ENCODE results near the gene SYT15.

Gene SYT15

GRCh38 chr10:46550076-46550790 lies 28.7 kb upstream of the SYT15 start:
- Mint-ChIP-seq H3K27me3 (peaks cover 4% of the 10 kb centered on the region), H3K4me3 (no peak overlapping the region), H3K36me3 (no peaks in the 10 kb centered on the region), H3K27ac (no peak overlapping the region), H3K9me3 (no peaks in the 10 kb centered on the region), H3K4me1 (no peaks in the 10 kb centered on the region)
- DNase-seq (ENCODE audit: low spot score in 2 of 2) (peak in 1 of 2 donors; percentile 11), ATAC-seq (ENCODE audit: low read depth) (no peak)

- H3K27me3 Mint-ChIP-seq = peaks cover 8% of the 10 kb centered on the region
- no peak overlapping the region for H3K4me3 Mint-ChIP-seq
- no peak for ATAC-seq (ENCODE audit: low read depth)
- H3K9me3 Mint-ChIP-seq = no peaks in the 10 kb centered on the region
- peak in 1 of 2 donors; percentile 8 for DNase-seq (ENCODE audit: low spot score in 2 of 2)
- peaks cover 4% of the 10 kb centered on the region for H3K4me1 Mint-ChIP-seq
- no peaks in the 10 kb centered on the region for H3K36me3 Mint-ChIP-seq
- no peak overlapping the region for H3K27ac Mint-ChIP-seq
These were observed 27.9 kb upstream of the SYT15 start for GRCh38 chr10:46550795-46551700.

DNA sequence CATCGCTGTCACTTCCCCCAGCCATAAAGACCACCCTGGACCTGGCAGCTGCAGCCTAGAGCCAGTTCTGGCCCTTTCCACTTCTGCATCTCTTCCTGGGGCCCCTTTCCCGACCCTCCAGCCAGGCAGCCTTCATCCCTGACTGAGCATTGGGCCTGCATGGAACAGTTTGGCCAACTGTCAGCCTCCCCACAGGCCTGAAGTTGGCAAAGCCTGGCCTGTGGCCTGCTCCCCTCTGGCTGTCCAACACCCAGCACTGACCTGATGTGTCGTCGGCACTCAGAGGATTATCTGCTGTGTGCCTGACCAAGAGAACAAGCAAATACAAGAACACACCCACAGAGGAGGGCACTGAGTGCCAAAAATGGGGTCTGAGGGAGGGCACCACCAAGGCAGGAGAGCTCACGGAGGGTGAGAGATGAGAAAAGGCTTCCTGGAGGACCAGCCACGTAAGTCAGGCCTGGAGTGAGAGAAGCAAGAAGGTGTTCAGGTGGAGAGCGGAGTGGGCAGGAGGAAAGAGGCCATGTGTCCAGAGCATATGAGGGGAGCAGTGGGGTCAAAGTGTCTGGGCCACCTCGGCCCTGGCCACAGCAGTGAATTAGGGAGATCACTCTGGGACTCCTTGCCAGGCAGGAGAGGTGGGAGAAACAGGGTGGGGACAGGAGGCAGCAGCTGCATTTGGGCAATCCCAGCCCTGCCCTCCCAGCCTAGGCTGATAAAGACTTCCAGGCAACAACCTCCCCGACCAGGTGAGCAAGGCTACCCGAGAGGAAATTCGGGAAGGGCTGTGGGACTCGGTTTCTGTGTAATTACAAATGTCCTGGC lies 27.0 kb upstream of the SYT15 start:
- ATAC-seq (ENCODE audit: low read depth) (no peak), DNase-seq (ENCODE audit: low spot score in 2 of 2) (peak in 1 of 2 donors; percentile 9)
- H3K36me3 Mint-ChIP-seq = peaks cover under 1% of the 10 kb centered on the region
- H3K27ac Mint-ChIP-seq = no peak overlapping the region
- no peaks in the 10 kb centered on the region for H3K9me3 Mint-ChIP-seq
- no peak overlapping the region for H3K4me3 Mint-ChIP-seq
- peaks cover 7% of the 10 kb centered on the region for H3K4me1 Mint-ChIP-seq
- H3K27me3 Mint-ChIP-seq = peaks cover 12% of the 10 kb centered on the region

GRCh38 chr10:46552526-46553237 lies 26.2 kb upstream of the SYT15 start:
- Mint-ChIP-seq H3K9me3 (no peaks in the 10 kb centered on the region), H3K36me3 (peaks cover 3% of the 10 kb centered on the region), H3K4me3 (no peak overlapping the region), H3K27ac (no peak overlapping the region), H3K4me1 (peaks cover 14% of the 10 kb centered on the region), H3K27me3 (peaks cover 20% of the 10 kb centered on the region)
- no peak for DNase-seq (ENCODE audit: low spot score in 2 of 2)
- ATAC-seq (ENCODE audit: low read depth) = no peak

DNA sequence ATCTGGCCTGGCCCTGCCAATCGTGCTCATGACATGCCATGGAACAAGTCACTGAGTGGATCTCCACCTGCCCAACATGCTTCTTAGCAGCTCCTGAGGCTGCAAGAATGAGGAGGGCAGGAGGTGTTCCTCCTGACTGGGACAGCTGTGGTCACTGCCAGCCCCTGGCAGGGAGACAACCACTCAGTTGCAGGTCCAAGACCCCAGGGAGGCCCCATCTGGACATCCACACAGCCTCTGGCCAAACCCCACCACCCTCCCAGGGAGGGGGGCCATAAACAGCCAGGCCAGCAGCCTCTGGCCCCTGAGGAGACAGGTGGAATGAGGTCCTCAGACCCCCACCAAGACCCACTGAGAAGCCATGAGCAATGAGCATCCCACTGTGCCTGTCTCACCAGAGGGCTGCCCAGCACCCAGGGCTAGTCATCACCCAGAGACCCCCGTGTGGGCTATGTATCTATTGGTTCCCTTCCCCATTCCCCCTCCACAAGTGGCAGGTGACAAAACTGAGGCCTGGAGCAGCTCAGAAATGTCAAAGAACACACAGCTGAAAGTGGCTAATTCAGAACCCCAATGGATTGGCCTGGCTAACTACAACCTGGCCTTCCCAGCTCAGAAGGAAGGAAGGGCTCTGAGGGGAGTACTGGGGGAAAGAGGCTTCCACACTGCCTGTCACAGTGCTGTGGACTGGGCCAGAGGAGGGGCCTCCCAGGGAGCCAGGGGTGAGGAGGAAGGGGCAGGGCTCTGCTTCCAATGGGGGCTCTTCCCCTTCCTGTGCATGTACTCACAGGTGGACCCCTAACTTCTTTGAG lies 25.5 kb upstream of the SYT15 start:
- Mint-ChIP-seq H3K27me3 (peaks cover 21% of the 10 kb centered on the region), H3K36me3 (peaks cover 3% of the 10 kb centered on the region), H3K27ac (no peak overlapping the region), H3K4me3 (no peak overlapping the region), H3K4me1 (peaks cover 14% of the 10 kb centered on the region), H3K9me3 (no peaks in the 10 kb centered on the region)
- DNase-seq (ENCODE audit: low spot score in 2 of 2) = peak in 1 of 2 donors; percentile 12
- no peak for ATAC-seq (ENCODE audit: low read depth)

GRCh38 chr10:46554166-46554781 lies 24.7 kb upstream of the SYT15 start:
- DNase-seq (ENCODE audit: low spot score in 2 of 2) (no peak), ATAC-seq (ENCODE audit: low read depth) (no peak)

GRCh38 chr10:46555366-46555712 lies 23.6 kb upstream of the SYT15 start:
- no peak for ATAC-seq (ENCODE audit: low read depth)
- Mint-ChIP-seq H3K4me1 (peaks cover 14% of the 10 kb centered on the region), H3K27me3 (peaks cover 21% of the 10 kb centered on the region), H3K27ac (no peak overlapping the region), H3K4me3 (no peak overlapping the region), H3K9me3 (no peaks in the 10 kb centered on the region), H3K36me3 (peaks cover 3% of the 10 kb centered on the region)
- DNase-seq (ENCODE audit: low spot score in 2 of 2) = no peak

More at GRCh38 chr10:46554166-46554781, 24.7 kb upstream of the SYT15 start:
- Mint-ChIP-seq H3K9me3 (no peaks in the 10 kb centered on the region), H3K27ac (no peak overlapping the region), H3K36me3 (peaks cover 3% of the 10 kb centered on the region), H3K27me3 (peaks cover 21% of the 10 kb centered on the region), H3K4me3 (no peak overlapping the region), H3K4me1 (peaks cover 14% of the 10 kb centered on the region)

DNA sequence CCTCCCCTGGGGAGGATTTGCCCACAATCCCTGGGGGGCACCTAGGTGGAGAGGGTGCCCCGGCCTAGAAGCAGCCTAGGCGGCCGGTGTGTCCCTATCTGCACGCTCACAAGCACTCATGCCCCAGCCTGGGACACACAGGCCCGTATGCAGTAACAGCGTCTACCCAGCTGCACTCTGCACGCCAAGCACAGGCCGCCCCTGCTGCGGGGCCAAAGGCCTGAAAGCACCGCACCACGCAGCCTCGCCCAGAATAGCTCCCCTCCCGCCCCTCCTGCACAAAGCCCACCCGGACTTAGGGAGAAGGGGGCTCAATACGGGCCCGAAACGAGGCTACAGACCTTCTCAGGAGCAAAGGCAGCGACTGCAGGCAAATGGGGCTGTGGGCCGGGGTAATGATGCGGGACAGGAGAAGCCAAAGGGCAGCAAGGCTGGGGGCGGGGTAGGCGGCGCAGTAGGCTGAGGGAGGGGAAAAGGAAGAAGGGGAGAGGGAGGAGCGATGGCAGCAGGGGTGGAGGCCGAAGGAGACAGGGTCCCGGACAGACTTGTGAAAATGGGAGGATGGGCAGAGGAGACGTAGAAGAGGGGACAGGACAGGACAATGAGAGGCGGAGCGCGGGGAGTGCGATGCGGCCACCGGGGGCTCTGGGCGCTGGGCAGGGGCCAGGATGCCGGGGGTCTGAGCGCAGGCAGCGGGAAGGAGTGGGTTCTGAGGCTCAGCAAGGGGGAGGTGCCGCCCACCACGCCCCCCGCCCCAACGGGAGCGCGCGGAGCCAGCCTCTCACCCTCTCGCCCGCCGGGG lies 23.0 kb upstream of the SYT15 start:
- H3K27ac Mint-ChIP-seq = no peak overlapping the region
- no peaks in the 10 kb centered on the region for H3K9me3 Mint-ChIP-seq
- H3K27me3 Mint-ChIP-seq = peaks cover 21% of the 10 kb centered on the region
- H3K4me1 Mint-ChIP-seq = peaks cover 14% of the 10 kb centered on the region
- peak; percentile 1 to 10 for DNase-seq (ENCODE audit: low spot score in 2 of 2)
- H3K4me3 Mint-ChIP-seq = peak overlapping the region; percentile 57
- ATAC-seq (ENCODE audit: low read depth) = no peak
- peaks cover 3% of the 10 kb centered on the region for H3K36me3 Mint-ChIP-seq

- peak in 1 of 2 donors; percentile 10 for DNase-seq (ENCODE audit: low spot score in 2 of 2)
- H3K4me3 Mint-ChIP-seq = peak within 1 kb of the TSS; percentile 84
- H3K4me1 Mint-ChIP-seq = peaks cover 14% of the 10 kb centered on the region
- H3K27me3 Mint-ChIP-seq = peaks cover 21% of the 10 kb centered on the region
- no peak within 1 kb of the TSS for H3K27ac Mint-ChIP-seq
- peaks cover 3% of the 10 kb centered on the region for H3K36me3 Mint-ChIP-seq
- H3K9me3 Mint-ChIP-seq = no peaks in the 10 kb centered on the region
- peak; percentile 41 for ATAC-seq (ENCODE audit: low read depth)
These were observed 22.2 kb upstream of the SYT15 start, which contains the start of gene GPRIN2 for GRCh38 chr10:46556515-46557318. TSS of gene GPRIN2 (minus strand) at chr10:46556658. CDS start at chr10:46550736, 5,922 bp downstream.

DNA sequence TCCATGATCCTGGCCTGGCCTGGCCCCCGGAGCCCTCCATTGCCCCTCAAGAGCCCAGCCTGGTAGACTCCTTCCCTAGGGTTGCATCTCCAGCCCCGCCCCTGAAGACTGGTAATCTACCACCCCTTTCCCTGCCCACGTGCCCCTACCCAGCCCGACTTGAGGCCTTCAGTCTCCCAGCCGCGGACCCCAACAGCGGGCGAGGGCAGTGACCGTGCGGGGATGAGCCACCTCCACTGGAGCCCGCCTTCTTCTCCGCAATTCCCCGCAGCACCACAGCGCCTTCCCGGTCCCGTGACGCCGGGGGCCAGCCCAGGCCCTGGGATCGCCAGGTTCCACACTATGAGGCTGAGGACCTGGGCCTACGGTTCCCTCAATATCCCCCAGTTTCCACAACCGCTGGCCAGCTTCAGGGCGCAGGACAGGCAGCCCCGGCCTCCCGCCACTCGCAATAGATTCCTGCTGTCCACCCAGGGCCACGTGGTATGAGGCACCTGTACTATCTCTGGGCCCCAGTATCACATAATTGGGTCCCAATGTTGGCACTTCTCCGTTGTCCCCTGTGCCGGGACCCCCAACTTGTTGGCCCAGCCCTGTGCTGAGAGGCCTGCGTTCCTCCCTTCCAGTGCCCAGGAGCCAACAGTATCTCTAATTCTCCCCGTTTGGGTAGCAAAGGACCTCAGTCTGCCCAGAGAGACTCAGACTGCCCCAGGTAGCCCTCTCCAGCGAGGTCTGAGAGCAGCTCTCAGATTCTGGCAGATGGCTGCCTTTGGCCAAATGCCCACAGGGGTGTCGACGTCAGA lies 21.4 kb upstream of the SYT15 start:
- peaks cover 3% of the 10 kb centered on the region for H3K36me3 Mint-ChIP-seq
- H3K9me3 Mint-ChIP-seq = no peaks in the 10 kb centered on the region
- no peak overlapping the region for H3K27ac Mint-ChIP-seq
- peaks cover 14% of the 10 kb centered on the region for H3K4me1 Mint-ChIP-seq
- DNase-seq (ENCODE audit: low spot score in 2 of 2) (peak; percentile 0 to 11), ATAC-seq (ENCODE audit: low read depth) (no peak)
- H3K4me3 Mint-ChIP-seq = peak overlapping the region; percentile 84
- H3K27me3 Mint-ChIP-seq = peaks cover 21% of the 10 kb centered on the region

- Mint-ChIP-seq H3K4me1 (peaks cover 14% of the 10 kb centered on the region), H3K27me3 (peaks cover 21% of the 10 kb centered on the region), H3K9me3 (no peaks in the 10 kb centered on the region), H3K4me3 (no peak overlapping the region), H3K27ac (no peak overlapping the region), H3K36me3 (peaks cover 3% of the 10 kb centered on the region)
- ATAC-seq (ENCODE audit: low read depth) (no peak), DNase-seq (ENCODE audit: low spot score in 2 of 2) (no peak)
These were observed 20.9 kb upstream of the SYT15 start for GRCh38 chr10:46558122-46558391.
